ENCODE results near the gene IL1RN.
A peak's percentile ranks its signal among the peaks of the same experiment; 100 is the strongest.
"Not testable (repeated sequence)": the region's sequence is repeated elsewhere in the genome, so short reads cannot be mapped to it uniquely, and the experiment has no call there.

IL1RN gene, protein sequence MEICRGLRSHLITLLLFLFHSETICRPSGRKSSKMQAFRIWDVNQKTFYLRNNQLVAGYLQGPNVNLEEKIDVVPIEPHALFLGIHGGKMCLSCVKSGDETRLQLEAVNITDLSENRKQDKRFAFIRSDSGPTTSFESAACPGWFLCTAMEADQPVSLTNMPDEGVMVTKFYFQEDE

DNA sequence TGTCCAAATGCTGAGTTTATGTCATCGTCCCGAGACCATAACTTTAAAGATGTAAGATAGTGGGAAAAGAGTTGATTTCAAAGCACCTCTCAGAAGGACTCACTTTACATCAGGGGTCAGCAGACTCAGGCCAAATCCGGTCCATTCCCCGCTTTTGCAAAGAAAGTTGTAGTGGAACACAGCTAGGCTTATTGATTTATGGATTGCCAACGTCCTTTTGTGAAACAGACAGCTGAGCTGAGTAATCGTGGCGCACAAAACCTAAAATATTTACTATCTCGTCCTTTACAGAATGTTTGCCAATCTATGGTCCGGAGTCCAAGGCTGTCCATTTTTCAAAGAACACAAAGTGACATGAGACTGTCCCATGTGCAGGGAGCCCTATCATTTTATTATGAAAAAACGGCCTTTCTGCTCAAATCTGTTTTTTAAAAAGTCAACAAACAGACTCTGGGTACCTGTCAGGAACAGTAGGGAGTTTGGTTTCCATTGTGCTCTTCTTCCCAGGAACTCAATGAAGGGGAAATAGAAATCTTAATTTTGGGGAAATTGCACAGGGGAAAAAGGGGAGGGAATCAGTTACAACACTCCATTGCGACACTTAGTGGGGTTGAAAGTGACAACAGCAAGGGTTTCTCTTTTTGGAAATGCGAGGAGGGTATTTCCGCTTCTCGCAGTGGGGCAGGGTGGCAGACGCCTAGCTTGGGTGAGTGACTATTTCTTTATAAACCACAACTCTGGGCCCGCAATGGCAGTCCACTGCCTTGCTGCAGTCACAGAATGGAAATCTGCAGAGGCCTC is at the start of gene IL1RN:
IL1RN (plus strand) TSS at position 754 of the 801 bp plus-strand sequence; CDS start at position 781, 27 bp downstream.
- DNase-seq = peak; percentile 93

GRCh38 chr2:113077921-113078320 is 49.5 kb upstream of the IL1RN start:
- DNase-seq = no peak

- peak; percentile 39 for DNase-seq
Observed at GRCh38 chr2:113078350-113078839, 49.0 kb upstream of the IL1RN start.

DNA sequence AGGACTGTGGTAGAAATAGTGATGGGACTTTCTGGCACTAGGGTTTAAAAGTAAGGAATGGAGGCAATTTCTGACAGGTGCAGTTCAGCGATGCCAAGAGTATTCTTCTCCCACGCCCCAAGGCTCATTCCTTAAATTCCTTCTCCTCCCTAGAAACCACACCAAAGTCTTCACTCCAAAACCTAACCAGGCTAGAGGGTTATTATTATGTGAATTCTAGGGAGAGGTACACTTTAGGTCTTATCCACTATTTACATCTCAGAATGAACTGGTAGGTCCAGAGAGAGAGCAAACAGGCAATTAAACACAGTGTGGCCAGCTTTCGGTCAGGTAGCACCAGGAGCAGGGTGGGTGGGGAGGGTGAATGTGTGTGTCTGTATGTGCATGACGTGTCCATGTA is 48.3 kb upstream of the IL1RN start:
- DNase-seq = no peak

DNA sequence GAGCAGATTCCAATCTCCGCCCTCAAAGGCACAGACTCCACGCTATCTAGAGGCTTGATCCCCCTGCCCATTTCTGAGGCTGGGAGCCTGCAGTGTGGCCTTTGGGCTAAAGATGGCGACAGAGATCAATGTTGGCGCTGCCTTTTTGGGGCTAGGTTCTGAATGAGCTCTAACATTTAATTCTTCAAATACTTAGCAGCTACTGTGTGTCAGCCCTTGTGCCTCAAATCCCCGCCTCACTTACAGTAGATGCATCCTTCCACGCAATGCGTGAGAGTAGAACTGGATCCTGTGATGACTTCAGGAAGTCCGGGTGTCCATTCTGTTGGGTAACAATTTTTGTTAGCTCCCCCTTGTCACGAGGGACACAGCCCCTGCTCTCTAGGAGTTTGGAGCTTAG is 47.3 kb upstream of the IL1RN start:
- DNase-seq = peak; percentile 34

- no peak for DNase-seq
Observed at GRCh38 chr2:113081488-113082210, 45.7 kb upstream of the IL1RN start.

GRCh38 chr2:113083296-113083695 is 44.1 kb upstream of the IL1RN start:
- peak; percentile 48 for DNase-seq

- DNase-seq = peak; percentile 32
Observed at GRCh38 chr2:113084249-113085000, 43.0 kb upstream of the IL1RN start.

- DNase-seq = no peak
Observed at GRCh38 chr2:113085542-113085941, 41.9 kb upstream of the IL1RN start.

DNA sequence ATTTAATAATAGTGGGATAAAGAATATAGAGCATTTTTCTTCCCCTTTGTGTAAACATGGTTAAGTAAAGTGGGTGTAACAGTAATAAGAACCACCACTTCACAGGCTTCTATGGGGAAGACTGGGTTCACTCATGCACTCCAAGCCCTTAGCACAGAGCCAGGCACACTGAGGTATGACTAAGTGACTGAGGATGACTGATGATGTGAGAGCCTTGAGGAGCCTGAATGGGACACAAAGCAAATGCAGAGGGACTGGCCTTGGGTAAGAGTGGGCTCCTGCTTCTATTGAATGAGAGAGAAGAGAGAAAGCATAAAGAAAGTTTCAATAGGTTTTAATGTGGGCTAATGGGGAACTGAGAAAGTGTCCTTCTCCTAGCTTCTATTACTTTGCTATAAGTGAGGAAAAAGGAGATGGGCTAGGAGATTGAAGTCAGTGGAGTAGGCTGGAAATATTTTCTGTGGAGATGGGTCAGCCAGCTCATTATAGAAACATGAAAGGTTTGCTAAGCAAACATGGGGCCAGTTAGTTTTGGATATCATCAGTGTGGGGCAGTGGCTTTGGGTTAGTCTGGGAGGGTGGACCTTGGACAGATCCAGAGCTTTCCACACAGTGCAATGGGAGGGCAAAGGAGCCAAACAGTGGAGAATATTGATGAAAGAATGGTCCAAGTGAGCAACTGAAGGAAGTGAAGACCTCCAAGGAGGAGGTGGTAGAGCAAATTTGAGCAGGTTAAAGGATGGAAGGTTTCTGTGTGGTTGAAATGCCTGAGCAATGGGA is 39.0 kb upstream of the IL1RN start:
- DNase-seq = no peak

DNA sequence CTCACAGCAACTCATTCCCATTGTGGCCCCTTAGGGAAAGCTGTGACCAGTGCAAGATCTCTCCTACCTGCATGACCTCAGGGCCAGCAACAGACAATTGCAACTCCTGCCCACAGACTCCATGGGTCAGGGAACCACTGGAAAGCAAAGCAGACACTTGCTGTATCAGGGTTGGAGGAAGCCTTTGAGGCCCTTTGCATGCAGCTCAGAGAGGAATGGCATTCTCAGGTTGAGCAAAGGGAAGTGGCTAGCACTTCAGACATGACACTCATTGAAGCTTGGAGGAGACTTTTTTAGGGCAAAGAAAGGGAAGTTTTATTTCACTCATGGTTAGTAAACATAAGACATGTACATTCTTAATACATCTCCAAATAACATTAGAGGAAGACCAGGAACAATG is 37.5 kb upstream of the IL1RN start:
- peak; percentile 51 for DNase-seq

DNA sequence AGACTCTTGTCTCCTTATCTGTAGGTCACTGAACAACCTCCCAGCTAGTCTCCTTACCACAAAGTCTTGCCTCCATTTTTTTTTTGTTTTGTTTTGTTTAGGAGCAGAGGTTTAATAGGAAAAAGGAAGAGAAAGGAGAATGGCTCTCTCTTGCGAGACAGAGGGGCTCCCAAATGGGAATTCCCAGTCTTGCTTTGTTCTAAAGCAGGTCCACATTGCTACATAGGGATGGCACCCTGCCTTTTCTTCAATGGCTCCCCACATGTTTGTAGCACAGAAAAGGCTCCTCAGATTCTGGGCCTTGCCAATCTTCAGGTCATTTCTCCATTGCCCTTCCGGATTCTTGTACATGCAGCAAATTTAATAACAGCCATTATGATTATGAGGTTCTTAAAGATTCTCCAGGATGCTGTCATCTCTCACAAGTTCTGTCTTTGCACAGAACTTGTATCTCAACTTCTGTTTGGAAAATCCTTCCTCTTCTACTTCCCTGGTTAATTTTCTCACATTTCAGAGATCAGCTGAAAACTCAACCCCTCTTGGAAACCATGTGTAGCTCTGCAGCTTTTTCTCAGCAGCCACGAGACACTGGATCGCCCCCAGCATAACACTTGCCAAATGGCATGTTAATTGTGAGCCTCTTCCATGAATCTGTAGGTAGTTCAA is 36.0 kb upstream of the IL1RN start:
- no peak for DNase-seq

DNA sequence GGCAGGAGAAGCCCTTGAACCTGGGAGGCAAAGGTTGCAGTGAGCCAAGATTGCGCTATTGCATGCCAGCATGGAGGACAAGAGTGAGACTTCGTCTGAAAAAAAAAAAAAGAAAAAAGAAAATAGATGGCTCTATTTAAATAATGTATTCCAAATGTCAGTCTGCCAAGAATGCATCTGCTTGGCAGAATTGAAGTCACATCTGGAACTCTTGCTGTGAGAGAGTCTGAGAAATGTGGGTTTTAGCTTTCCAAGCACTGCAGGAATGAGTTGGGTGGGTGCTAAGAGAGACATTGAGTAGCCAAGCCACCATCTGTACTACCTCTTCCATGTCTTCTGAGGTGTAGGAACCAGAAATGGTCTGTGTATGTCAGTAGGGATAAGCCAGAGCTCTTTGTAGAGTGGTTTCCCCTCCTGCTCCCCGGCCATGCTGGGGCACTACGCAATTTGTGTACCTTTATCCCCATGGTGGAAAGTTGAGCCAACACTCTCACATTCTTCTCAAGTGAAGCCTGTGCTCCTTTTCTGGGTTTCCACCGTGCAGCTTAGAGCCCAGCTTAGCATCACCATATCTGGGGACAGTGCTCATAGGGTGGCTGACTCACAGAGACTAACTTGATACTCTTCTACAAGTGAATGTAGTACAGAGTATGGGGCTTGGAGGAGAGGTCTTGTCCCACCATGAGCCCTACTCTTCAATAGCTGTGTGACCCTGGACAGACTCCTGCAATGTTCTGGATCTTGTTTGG is 34.4 kb upstream of the IL1RN start:
- no peak for DNase-seq

DNA sequence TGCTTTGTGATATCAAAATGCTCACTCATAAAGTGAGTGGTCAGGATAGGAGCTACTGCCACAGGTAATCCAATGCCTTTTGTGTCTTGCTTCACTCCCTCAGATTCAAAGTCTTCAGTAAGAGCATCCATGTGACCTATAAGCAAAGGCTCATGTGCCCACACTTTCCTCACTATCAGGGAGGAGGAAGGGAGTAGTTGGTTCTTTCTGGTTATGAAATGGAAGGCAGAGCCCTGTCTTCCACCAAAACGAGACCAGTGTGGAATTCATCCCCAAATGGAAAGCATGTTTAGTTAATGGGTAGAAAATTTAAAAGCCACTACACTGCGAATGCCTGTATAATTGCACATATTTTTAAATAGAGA is 33.8 kb upstream of the IL1RN start:
- no peak for DNase-seq

DNA sequence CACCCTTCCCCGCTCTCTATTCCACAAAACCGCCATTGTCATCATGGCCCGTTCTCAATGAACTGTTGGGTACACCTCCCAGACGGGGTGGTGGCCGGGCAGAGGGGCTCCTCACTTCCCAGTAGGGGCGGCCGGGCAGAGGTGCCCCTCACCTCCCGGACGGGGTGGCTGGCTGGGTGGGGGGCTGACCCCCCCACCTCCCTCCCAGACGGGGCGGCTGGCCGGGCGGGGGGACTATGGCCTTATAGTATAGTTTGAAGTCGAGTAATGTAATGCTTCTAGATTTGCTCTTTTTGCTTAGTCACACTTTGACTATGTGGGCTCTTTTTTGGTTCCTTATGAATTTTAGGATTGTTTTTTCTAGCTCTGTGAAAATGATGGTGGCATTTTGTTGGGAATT is 31.1 kb upstream of the IL1RN start:
- DNase-seq = not testable (repeated sequence)

- DNase-seq = peak; percentile 48
Observed at GRCh38 chr2:113096842-113097618, 30.4 kb upstream of the IL1RN start.

DNA sequence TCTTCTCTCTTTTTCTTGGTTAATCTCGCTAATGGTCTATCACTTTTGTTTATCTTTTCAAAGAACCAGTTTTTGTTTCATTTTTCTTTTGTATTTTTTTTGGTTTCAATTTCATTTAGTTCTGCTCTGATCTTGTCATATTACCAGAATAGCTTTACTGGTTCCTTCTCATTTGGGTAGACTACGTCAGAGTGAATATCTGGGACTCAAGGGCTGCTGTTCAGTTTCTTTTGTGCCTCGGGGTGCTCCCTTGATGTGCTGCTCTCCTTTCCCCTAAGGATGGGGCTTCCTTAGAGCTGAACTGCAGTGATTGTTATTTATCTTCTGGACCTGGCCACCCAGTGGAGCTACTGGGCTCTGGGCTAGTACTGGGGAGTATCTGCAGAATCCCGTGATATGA is 29.4 kb upstream of the IL1RN start:
- no peak for DNase-seq

- no peak for DNase-seq
Observed at GRCh38 chr2:113098532-113098931, 28.9 kb upstream of the IL1RN start.

GRCh38 chr2:113102133-113102532 is 25.3 kb upstream of the IL1RN start:
- no peak for DNase-seq

DNA sequence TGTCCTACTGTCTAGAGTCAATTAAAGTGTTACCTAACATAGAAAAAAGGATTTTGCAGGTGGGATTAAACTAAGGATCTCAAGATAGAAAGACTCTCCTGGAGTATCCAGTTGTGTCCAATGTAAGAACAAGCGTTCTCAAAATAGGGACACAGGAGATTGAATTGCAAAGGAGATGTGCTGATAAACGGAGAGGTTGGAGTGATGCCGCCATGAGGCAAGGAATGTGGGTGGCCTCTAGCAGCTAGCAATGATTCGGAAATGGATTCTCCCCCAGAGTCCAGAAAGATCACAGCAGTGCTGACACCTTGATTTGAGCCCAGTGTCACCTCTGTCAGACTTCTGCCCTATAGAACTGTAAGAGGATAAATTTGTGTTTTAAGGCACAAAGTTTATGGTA is 24.1 kb upstream of the IL1RN start:
- no peak for DNase-seq
